ENCODE data around the gene CDKN2B.

Gene CDKN2B

DNA sequence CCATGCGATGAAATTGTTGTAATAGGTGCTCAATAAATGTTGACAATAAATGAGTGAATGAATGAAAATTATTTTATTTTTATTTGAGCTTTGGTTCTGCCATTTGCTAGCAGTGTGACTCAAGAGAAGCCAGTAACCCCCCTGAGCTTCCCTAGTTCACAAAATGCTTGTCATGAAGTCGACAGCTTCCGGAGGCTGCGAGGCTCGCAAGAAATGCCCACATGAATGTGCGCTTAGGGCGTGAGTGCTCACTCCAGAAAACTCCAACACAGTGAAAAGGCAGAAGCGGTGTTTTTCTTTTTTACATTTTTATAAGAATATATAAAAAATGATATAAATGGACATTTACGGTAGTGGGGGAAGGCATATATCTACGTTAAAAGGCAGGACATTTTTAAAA lies 41.4 kb downstream of the CDKN2B start:
- Histone ChIP-seq H3K4me1 (no peaks in the 10 kb centered on the region), H3K36me3 (ENCODE audit: control insufficient read depth, insufficient read depth, low read length) (no peaks in the 10 kb centered on the region), H3K79me2 (no peaks in the 10 kb centered on the region), H3K4me3 (ENCODE audit: low read depth, low read length) (no peak overlapping the region), H3K4me2 (ENCODE audit: low read length) (no peak overlapping the region), H2AFZ (no peak overlapping the region), H3K27ac (no peak overlapping the region), H3K9me3 (ENCODE audit: control insufficient read depth, low read length) (no peaks in the 10 kb centered on the region), H3K27me3 (ENCODE audit: control insufficient read depth, insufficient read depth, low read length) (peaks cover 19% of the 10 kb centered on the region), H3K9ac (no peak overlapping the region)
- TF ChIP-seq CTCF (IDR thresholded peaks at IDR 0.05), result no peak

- no peak overlapping the region for H3K4me3 ChIP-seq (ENCODE audit: low read depth, low read length)
These were observed 41.9 kb downstream of the CDKN2B start for GRCh38 chr9:21967169-21967568.

GRCh38 chr9:21966140-21966851 lies 42.8 kb downstream of the CDKN2B start:
- H3K9me3 ChIP-seq (ENCODE audit: control insufficient read depth, low read length), result no peaks in the 10 kb centered on the region
- H3K9ac ChIP-seq, result no peak overlapping the region
- no peak overlapping the region for H3K4me2 ChIP-seq (ENCODE audit: low read length)
- TF ChIP-seq CTCF (IDR thresholded peaks at IDR 0.05), result no peak
- no peak overlapping the region for H2AFZ ChIP-seq
- no peaks in the 10 kb centered on the region for H3K36me3 ChIP-seq (ENCODE audit: control insufficient read depth, insufficient read depth, low read length)
- no peaks in the 10 kb centered on the region for H3K4me1 ChIP-seq
- no peak overlapping the region for H3K27ac ChIP-seq
- H3K27me3 ChIP-seq (ENCODE audit: control insufficient read depth, insufficient read depth, low read length), result peaks cover 19% of the 10 kb centered on the region
- H3K4me3 ChIP-seq (ENCODE audit: low read depth, low read length), result no peak overlapping the region
- no peaks in the 10 kb centered on the region for H3K79me2 ChIP-seq

More at GRCh38 chr9:21967169-21967568, 41.9 kb downstream of the CDKN2B start:
- Histone ChIP-seq H3K9me3 (ENCODE audit: control insufficient read depth, low read length) (no peaks in the 10 kb centered on the region), H2AFZ (no peak overlapping the region), H3K36me3 (ENCODE audit: control insufficient read depth, insufficient read depth, low read length) (no peaks in the 10 kb centered on the region), H3K4me2 (ENCODE audit: low read length) (no peak overlapping the region), H3K79me2 (no peaks in the 10 kb centered on the region), H3K9ac (no peak overlapping the region), H3K4me1 (no peaks in the 10 kb centered on the region), H3K27ac (no peak overlapping the region), H3K27me3 (ENCODE audit: control insufficient read depth, insufficient read depth, low read length) (peaks cover 19% of the 10 kb centered on the region)
- no peak for TF ChIP-seq CTCF (IDR thresholded peaks at IDR 0.05)

DNA sequence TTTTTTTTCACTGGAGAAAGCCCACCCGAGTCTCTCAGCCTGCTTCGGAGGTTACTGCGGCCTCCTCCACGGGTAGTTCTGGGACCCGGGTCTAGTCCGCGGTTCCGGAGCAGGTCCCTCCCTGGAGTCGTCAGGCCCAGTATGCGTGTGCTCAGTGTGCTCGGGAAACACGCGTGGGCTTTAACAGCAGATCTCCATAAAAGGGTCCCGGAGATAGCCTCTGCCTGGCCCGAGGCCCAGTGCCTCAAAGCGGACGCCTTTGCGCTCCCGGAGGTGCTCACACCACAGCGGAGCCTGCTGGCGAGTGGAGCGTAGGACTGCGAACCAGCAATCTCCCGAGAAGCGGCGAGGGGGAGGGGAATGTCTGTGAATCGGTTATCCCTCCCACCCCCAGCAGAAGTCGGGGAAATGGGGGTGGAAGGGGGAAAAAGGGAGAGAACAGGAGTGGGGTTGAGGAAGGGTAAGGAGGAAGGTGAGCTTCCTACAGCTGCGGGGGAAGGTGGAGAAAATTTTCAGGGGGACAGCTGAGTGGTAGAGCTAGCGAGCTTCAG lies 43.6 kb downstream of the CDKN2B start:
- Histone ChIP-seq H3K27ac (no peak overlapping the region), H3K27me3 (ENCODE audit: control insufficient read depth, insufficient read depth, low read length) (peaks cover 12% of the 10 kb centered on the region), H3K4me3 (ENCODE audit: low read depth, low read length) (no peak overlapping the region), H3K4me2 (ENCODE audit: low read length) (no peak overlapping the region), H3K9me3 (ENCODE audit: control insufficient read depth, low read length) (no peaks in the 10 kb centered on the region), H3K4me1 (no peaks in the 10 kb centered on the region), H3K79me2 (no peaks in the 10 kb centered on the region), H3K36me3 (ENCODE audit: control insufficient read depth, insufficient read depth, low read length) (no peaks in the 10 kb centered on the region), H3K9ac (no peak overlapping the region), H2AFZ (no peak overlapping the region)
- no peak for TF ChIP-seq CTCF (IDR thresholded peaks at IDR 0.05)

- TF ChIP-seq CTCF (IDR thresholded peaks at IDR 0.05), result no peak
- Histone ChIP-seq H3K79me2 (no peaks in the 10 kb centered on the region), H3K4me1 (no peaks in the 10 kb centered on the region), H3K36me3 (ENCODE audit: control insufficient read depth, insufficient read depth, low read length) (no peaks in the 10 kb centered on the region), H2AFZ (no peak overlapping the region), H3K27ac (no peak overlapping the region), H3K9ac (no peak overlapping the region), H3K4me2 (ENCODE audit: low read length) (peak overlapping the region; percentile 14), H3K9me3 (ENCODE audit: control insufficient read depth, low read length) (no peaks in the 10 kb centered on the region), H3K27me3 (ENCODE audit: control insufficient read depth, insufficient read depth, low read length) (peaks cover 10% of the 10 kb centered on the region), H3K4me3 (ENCODE audit: low read depth, low read length) (peak overlapping the region; percentile 7)
These were observed 44.1 kb downstream of the CDKN2B start for GRCh38 chr9:21964925-21965385.

Data from parathyroid adenoma (tissue), 2 donors.